HG02884 (cell line): ENCODE measurements around the gene SEC14L1.
"Not testable (repeated sequence)": the region's sequence is repeated elsewhere in the genome, so short reads cannot be mapped to it uniquely, and the experiment has no call there.

Experiments
- ATAC-seq: cut with Tn5 transposase; IDR thresholded peaks from one replicate; pipeline ENCODE4 v1.9.1; 2021; ENCODE audit warnings: mild to moderate bottlenecking, moderate library complexity; ENCODE audit not compliant: unreplicated experiment

SEC14L1 gene

DNA sequence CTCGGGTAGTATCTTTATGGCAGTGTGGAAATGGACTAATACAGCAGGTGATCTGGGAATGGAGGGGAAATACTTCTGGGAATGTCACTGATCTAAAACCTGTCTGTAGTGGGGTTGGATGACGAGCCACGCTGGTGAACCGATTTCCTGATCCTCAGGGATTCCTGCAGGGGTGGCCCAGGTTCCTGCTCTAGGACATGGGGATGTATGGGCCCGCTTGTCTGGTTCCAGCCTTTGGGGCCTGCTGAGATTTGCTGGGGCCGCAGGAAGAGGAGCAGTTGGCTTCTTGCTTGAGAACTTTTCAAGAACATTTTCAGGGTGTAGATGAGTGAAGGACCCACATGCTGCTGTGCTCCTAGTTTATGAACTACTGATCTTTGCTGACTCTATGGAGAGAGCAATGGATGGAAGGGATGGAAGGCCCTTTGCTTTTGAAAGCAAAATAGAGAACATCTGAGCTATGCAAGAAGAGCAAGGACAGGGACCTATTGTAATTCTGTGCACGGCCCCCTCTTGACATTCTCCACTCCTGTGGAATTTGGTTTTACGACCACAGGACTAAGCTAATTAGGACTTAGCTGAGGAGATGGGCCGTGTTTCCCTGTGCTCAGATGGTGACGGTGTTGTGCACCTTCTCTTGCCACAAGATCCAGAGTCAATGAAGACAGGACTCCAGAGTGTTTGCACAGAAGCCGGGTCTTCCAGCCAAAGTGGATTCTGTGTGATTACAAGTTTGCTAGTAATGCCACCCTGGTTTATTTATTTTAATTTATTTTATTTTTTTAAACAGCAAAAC lies 90.5 kb downstream of the SEC14L1 start:
- ATAC-seq, result no peak

DNA sequence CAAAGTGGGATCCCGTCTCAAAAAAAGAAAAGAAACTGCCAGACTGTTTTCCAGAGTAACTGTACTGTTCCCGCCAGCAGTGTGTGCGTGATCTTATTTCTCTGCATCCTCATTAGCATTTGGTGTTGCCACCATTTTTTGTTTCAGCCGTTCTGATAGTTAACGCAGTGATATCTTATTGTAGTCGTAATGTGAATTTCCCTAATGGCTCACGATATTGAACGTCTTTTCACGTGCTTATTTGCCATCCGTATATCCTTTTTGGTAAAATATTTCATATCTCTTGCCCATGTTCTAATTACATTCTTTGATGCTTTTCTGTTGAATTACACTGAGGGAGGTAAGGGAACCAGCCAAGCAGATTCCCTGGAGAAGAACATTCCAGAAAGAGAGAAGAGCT lies 92.4 kb downstream of the SEC14L1 start:
- ATAC-seq, result no peak

DNA sequence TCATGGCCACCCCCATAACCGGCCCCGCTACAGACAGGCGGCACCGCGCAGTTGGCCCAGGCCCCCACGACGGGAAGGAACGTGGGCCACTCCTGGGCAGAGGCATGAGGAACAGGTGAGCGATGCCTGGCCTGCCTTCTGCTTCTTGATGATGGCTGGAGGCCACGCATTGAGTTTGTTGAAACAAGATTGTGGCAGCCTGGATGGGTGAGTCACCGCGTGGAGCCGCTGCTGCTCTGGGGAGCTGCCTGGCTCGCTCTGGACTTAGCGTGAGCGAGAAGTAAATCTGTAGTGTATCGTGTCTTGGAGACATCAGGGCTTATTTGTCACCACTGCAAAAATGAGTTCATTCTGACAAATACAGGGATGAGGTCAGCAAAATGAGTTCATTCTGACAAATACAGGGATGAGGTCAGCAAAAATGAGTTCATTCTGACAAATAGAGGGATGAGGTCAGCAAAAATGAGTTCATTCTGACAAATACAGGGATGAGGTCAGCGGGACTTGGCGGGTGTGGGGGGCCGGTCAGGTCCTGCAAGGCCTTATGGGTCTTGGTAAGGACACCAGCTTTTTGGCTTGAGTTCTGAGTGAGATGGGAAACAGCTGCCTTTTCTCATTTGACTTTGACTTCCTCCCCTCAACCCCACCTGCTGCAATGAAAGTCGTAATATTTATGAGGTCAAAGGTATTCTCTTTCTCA lies 93.0 kb downstream of the SEC14L1 start:
- ATAC-seq, result no peak

DNA sequence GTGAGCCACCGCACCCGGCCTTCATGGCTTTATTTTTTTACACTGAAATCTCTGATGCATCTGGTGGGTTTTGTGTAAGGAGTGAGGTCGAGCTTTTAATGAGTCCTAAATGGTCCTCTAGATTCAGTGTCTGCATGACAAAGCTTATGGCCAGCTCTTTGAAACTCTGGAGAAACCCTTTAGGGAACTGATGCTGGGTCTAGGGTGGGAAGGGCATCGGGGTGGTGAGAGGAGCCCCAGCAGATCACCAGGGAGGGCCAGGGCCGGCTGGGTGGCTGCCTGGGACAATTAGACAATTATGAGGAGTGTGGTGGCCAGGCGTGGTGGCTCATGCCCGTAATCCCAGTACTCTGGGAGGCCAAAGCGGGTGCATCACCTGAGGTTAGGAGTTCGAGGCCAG lies 93.9 kb downstream of the SEC14L1 start:
- ATAC-seq, result no peak

DNA sequence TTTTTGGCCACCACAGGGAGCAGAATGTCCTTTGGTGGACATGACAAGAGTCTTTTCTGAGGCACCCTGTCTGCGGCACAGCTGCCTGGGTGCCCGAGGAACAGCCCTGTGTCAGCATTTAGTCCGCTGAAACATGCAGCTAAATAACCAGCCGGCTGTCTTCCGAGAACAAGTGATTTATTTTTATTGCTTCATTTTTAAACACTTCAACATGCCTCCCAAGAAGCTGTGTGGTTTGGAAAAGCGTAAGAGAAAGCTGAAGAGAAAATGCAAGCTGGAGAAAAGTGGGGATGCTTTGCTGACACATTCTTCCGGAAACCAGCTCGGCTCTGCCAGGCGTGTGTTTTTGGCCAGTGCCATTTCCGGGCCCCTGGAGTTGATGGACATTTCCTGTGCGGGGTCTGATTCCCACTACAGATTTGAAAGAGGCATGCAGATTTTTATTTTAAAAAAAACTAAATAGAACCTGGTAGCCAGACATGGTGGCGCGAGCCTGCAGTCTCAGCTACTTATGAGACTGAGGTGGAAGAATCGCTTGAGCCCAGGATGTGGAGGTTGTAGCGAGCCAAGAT lies 94.7 kb downstream of the SEC14L1 start:
- no peak for ATAC-seq

DNA sequence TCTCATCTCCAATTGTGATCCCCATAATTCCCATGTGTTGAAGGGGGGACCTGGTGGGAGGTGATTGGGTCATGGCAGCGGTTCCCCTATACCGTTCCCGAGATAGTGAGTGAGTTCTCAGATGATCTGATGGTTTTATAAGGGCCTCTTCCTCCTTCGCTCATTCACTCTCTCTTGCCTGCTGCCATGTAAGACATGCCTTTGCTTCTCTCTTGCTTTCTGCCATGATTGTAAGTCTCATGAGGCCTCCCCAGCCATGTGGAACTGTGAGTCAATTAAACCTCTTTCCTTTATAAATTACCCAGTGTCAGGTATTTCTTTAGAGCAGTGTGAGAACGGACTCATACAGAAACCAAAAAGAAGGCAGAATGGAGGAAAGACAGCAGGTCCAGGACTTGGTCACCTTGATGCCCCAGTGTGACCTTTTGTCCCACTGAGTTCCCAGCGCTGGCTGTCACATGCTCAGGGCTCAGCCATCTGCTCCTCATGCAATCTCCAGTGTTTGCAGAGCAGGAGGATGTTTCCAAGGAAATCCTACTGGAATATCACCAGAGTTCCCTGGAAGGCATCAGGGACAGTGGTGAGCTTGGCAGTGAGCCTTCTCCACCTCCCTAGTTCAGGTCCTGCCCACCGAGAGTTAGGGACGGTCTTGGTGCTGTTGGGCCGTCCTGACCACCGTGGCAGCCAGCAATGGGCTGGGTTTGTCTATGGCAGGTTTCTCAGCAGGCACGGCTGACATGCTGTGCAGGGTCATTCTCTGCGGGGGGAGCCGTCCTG lies 96.7 kb downstream of the SEC14L1 start:
- no peak for ATAC-seq

DNA sequence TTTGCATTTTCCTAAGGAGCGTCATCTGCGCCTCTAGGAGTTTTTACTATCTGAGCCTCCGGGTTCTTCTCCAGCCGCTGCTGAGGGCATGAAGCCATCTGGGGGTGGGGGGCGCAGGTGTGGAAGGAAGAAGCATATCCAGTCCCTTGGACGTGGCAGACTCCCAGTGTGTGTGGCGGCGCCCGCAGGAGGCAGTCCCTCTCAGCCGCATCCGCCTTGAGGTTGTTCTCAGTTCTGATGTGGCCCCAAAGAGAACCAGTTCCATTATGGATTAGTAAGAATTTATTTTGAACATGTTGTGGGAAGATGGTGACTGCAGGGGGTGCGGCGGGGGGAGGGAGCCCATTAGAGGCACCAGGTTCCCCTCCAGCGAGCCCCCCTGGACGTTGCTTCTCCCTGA lies 100.2 kb downstream of the SEC14L1 start:
- no peak for ATAC-seq

DNA sequence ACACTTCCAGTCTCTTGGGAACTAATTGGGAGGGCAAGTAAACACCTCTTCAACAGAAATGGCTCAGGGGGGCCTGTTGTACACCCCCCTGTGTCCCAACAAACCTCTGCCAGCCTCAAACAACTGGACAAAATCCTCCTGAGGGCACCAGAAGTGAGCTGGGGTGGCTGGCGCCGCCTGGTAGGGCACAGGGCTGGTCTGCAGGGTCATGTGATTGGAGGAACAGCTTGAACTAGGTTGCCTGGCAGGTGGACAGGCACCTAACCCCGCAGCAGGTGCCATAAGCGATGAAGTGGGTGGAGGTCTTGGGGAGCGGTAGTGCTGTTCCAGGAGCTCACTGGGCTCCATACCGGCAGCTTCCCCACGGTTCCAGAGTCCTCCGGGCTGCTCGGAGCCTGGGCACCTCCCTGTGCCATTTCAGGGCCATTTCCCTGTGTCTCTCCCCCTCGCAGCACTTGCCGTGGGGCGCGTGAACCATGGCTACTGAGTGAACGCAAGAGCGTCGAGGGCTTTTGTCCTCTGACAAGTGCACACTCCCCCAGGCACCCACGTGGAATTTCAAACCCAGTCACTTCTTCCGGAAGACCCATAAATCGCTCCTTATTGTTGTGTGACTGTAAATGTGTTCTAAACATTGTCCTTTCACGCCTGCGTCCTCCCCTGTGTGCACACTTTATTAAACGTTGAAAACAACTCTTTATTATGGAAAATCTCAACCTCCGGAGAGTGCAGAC lies 101.5 kb downstream of the SEC14L1 start:
- ATAC-seq, result no peak

DNA sequence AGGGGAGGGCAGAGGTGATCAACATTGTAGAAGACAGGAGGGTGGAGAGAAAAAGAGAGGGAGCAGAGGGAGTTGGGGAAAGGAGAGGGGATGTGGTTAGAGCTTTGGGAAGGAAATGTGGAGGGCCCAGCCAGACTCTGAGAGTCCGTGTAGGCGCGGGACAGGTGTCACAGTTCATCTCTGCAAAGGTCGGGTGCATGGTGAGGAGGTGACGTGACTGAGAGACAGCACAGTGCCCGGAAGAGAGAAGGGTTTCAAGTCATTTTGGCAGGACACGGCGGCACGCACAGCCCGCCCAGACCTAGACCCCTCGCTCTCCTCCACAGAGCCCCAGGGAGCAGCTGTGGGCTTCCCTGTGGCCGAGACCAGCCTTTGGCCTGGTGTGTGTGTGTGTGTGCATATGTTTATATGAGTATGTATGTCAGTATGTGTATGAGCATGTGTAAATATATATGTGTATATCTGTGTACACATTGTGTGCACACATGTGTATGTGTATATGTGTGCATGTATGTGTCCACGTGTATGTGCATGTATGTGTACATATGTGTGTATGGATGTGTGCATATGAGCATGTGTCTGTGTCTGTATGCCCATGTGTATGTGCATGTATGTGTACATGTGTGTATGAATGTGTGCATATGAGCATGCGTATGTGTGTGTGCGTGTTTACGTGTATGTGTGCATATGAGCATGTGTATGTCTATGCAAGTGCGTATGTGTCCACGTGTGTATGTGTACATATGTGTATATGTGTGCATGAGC lies 104.6 kb downstream of the SEC14L1 start:
- no peak for ATAC-seq

DNA sequence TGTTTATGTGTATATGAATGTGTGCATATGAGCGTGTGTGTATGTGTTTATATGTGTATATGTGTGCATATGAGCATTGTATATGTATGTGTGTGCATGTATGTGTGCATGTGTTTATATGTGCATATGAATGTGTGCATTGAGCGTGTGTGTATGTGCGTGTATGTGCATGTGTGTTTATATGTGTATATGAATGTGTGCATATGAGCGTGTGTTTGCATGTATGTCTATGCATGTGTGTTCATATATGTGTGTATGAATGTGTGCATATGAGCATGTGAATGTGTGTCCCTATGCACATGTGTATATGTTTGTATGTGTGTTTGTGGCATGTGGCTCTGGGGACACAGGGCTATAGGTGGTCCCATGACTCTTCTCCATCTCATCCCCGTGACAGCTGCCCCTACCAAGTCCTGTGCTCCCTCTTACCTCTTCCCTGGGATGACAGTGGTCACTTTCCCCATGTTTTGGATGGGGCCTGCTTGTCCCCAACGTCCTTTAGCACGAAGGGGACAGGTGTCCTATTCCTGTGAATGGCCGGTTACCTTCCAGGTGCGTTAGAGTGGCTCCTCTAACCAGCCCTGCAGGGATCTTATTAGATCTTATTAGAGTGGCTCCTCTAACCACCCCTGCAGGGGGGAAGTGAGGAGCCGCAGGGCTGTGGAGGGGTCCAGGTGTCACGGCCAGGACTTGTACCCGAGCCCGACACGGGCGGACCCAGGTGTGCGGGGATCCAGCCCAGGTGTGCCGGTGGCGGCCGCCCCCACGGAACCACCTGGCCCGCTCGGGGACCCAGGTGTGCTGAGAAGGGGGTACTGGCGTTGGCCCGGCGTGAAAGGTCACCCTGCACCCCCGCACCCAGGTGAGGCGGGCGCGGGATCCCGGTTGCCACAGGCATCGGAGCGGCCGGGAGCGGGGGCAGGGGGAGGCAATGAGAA lies 105.6 kb downstream of the SEC14L1 start:
- ATAC-seq, result no peak

DNA sequence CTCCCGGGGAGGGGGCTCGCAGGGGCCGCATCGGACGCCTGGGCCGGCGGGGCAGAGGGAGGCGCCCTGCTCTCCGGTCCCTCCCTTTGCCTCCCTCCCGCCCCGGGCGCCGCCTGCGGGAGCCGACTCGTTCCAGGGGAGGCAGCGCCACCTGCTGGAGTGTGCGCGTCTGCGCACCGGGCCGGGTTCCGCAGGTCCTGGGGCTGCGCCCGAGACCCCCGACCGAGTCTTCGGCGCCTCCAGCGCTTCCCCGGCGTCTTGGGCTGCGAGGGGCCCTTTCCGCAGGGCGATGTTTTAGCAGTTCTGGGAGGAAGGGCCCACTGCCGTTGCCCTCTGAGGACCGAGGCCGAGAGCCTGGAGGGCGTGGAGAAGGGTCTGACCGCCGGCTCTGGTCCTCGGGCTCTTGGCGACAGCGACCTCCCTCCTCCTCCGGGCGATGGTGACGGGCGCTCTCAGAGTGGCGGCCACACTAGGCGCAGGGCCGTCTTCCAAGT lies 106.3 kb downstream of the SEC14L1 start:
- no peak for ATAC-seq

DNA sequence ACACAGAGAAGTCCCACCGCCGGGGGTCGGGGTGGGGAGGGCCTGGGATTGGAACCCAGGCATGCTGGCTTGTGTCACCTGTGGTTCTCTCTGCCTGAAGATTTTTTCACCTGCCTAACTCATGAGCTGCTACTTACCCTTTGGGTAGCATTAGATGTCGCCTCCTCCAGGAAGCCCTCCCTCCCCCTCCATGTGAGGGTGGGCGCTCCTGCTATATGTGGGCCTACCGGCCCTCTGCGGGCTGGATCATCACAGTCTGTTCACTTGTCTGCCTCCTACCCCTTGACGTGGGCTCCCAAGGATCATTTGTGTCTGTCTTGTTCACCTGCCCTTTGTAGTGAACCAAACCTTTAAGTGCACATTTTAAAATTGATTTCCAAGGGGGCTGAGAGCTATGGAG lies 106.8 kb downstream of the SEC14L1 start:
- no peak for ATAC-seq

DNA sequence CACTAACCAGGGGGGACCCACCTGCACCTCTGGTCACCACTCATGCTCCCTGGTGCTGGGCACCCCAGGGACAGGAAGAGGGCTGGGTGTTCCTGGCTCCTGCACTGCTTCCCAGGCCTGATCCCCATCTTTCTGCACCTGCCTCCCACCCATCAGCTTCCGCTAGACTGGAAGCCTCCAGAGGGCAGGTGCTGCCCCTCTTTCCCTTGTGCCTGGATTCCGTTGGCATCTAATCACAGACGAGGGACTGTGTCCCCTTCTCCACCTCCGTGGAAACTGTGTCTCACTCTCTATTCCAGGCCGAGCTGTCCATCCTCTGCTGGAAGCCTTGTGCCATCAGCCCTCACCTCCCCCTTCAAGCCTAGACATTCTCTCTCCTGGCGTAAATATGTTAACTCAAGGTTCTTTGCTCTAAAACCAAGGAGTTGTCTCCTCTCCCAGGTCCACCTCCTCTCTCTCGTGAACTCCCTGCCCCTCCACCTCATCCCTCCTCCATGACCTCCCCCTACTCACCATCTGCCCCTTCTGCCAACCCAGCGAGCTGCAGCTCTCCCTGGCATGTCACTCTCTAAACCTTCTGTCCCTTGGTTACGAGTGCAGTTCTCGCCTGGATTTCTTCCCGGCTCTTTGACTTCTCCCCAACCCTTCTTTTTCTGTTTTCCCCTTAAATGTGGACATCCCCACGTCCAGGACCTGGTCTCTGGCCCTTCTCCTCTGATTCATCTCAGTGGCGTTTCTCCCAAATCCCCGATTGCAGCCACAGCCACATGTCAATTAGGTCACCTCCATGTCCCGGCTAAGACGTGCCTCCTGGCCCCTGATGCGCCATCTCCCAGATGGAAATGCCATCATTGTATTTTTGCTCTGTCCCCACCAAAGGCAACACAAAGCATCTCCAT lies 107.7 kb downstream of the SEC14L1 start:
- no peak for ATAC-seq

DNA sequence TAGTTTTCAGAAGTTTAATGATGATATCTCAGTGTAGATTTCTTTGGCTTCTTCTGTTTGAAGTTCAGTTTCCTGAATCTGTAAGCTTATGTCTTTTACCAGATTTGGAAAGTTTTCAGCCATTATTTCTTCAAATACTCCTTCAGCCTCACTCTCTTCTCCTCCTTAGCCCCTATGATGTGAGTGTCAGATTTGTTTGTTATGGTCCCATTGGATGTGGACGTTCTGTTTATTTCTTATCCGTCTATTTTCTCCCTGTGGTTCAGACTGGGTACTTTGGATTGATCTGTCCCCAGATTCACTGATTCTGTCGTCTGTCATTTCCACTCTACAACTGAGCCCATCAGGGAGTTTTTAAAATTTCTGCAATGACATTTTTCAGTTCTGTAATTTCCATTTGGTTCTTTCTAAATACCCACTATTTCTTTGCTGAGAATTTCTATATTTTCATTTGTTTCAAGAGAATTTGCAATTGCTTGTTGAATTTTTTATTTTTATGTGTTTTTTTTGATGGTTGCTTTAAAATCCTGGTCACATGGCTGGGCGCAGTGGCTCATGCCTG lies 110.9 kb downstream of the SEC14L1 start:
- ATAC-seq, result no peak

DNA sequence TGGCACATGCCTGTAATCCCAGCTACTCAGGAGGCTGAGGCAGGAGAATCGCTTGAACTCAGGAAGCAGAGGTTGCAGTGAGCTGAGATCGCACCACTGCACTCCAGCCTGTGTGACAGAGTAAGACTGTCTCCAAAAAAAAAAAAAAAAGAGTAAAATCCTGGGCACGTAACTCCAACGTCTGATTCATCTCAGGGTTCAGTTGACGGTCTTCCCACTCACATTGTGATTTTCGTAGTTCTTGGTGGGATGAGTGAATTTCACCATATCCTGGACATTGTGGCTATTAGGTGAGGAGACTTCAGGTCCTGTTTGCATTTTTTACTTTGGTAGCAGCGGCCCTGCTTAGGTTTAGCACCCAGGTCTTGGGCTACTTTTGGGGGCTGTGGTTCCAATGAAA lies 111.5 kb downstream of the SEC14L1 start:
- ATAC-seq, result not testable (repeated sequence)

DNA sequence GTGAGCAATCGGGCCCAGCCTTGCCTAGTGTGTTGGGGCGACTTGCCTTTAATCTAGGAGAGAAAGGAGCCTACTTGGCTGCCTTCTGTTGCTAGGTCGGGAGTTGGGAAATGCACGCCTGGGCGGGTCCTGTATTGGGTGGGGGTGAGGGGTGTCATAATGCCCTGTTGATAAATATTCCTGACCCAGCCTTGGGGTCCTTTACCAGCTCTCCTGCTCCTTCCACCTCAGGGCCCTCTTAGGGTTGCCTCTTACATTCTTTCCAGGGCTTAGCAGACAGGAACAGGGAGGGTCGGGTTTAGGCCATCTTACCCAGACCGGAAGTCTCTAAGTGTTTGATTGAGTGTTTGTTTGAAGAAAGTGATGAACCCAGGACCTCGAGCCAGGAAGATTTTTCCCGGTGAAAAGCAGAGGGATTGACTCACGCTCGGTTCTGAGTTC lies 112.9 kb downstream of the SEC14L1 start:
- ATAC-seq, result no peak
